Nephron (organoid): ENCODE data around the gene CALML3.

Experiments
- H3K27ac Mint-ChIP-seq, 3 experiments: 2 replicates each; pipeline ENCODE4 v1.8.0; 2020; ENCODE audit warnings: mixed read lengths in 3 of 3, mild to moderate bottlenecking in 2 of 3, moderate library complexity in 1 of 3
- H3K27me3 Mint-ChIP-seq: 2 replicates; pipeline ENCODE4 v1.8.0; 2021; ENCODE audit warnings: low read depth, mild to moderate bottlenecking, moderate library complexity, mixed read lengths
- H3K36me3 Mint-ChIP-seq: 2 replicates; pipeline ENCODE4 v1.8.0; 2020; ENCODE audit warnings: low read depth, mixed read lengths
- H3K4me1 Mint-ChIP-seq: 2 replicates; pipeline ENCODE4 v1.8.0; 2020; ENCODE audit warnings: mixed read lengths
- H3K4me3 Mint-ChIP-seq, 3 experiments: 2 replicates each; pipeline ENCODE4 v1.8.0; 2020; ENCODE audit warnings: mild to moderate bottlenecking in 3 of 3, mixed read lengths in 3 of 3, moderate library complexity in 2 of 3
- H3K9me3 Mint-ChIP-seq: 2 replicates; pipeline ENCODE4 v1.8.0; 2020; ENCODE audit warnings: mixed read lengths
- CTCF ChIP-seq, 3 experiments: fragments of 200-600 bp; sonication (generic); IDR thresholded peaks; one replicate each; pipeline ENCODE4 v1.5.0; 2021; ENCODE audit warnings: antibody characterized with exemption in 3 of 3; ENCODE audit not compliant: unreplicated experiment in 3 of 3

Gene CALML3

GRCh38 chr10:5494611-5495010 is 30.1 kb upstream of the CALML3 start:
- no peaks in the 10 kb centered on the region for H3K4me1 Mint-ChIP-seq
- no peak overlapping the region for H3K27ac Mint-ChIP-seq
- no peaks in the 10 kb centered on the region for H3K36me3 Mint-ChIP-seq
- H3K27me3 Mint-ChIP-seq = no peaks in the 10 kb centered on the region
- no peak overlapping the region for H3K4me3 Mint-ChIP-seq
- TF ChIP-seq CTCF (IDR thresholded peaks at IDR 0.05; ENCODE audit: unreplicated experiment in 3 of 3) = no peak
- peaks cover 2% of the 10 kb centered on the region for H3K9me3 Mint-ChIP-seq

DNA sequence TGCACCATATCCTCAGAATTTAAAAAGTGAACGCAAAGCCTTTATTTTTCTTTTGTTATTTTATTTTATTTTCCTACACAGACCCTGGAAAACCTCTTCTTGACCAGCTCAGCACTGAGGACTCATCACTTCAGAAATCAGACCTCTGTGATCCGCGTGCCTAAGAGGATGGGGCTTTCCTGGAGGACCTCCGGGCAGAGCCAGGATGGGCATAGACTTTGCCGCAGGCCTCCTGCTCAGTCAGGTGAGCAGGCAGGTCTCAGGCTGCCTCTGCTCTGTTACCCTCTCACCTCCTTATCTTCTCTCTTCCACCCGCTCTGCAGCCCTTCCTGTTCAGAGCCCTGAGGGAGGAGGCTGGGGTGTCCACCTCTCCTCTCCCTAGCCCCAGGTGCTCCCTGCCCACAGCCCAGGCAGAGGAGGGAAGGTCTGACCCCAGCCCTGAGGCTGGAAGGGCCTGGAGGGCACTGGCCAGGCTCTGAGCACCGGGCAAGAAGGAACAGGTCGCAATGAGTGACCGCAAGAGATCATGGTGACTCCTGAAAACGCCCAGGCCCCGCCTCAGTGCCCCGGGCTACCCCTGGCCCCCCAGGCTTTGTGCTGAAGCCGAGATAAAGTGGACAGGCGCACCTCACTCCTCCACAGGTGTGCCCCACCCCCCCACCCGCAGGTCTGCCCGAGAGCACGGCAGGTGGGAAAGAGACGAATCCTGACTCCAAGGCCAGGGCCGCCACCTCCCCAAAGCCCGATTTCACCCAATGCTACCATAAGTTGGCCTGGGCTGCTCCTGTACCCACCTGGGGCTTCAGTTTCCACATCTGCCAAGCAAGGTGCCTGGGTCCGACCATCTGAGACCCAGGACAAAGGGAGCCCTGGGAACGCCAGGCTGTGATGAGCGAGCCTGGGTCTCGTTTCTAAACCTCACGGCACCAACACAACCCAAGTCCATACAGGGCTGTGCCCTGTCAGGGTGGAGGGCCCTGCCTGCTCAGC is 28.2 kb upstream of the CALML3 start:
- Mint-ChIP-seq H3K9me3 (peaks cover 2% of the 10 kb centered on the region), H3K27ac (no peak overlapping the region), H3K4me3 (no peak overlapping the region), H3K27me3 (no peaks in the 10 kb centered on the region), H3K4me1 (no peaks in the 10 kb centered on the region), H3K36me3 (no peaks in the 10 kb centered on the region)
- no peak for TF ChIP-seq CTCF (IDR thresholded peaks at IDR 0.05; ENCODE audit: unreplicated experiment in 3 of 3)

DNA sequence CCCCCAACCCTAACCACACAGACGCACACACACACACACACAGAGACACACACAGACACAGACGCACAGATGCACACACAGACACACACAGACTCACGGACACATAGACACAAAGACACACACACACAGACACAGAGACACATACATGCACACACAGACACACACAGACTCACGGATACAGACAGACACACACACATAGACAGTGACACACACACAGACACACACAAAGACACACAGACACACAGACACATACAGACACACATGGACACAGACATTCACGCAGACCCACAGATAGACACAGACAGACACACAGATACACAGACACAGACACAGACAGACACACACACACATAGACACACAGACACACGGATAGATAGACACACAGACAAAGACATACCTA is 27.5 kb upstream of the CALML3 start:
- Mint-ChIP-seq H3K27me3 (no peaks in the 10 kb centered on the region), H3K4me1 (no peaks in the 10 kb centered on the region), H3K4me3 (no peak overlapping the region), H3K9me3 (no peaks in the 10 kb centered on the region), H3K27ac (no peak overlapping the region), H3K36me3 (no peaks in the 10 kb centered on the region)
- no peak for TF ChIP-seq CTCF (IDR thresholded peaks at IDR 0.05; ENCODE audit: unreplicated experiment in 3 of 3)

DNA sequence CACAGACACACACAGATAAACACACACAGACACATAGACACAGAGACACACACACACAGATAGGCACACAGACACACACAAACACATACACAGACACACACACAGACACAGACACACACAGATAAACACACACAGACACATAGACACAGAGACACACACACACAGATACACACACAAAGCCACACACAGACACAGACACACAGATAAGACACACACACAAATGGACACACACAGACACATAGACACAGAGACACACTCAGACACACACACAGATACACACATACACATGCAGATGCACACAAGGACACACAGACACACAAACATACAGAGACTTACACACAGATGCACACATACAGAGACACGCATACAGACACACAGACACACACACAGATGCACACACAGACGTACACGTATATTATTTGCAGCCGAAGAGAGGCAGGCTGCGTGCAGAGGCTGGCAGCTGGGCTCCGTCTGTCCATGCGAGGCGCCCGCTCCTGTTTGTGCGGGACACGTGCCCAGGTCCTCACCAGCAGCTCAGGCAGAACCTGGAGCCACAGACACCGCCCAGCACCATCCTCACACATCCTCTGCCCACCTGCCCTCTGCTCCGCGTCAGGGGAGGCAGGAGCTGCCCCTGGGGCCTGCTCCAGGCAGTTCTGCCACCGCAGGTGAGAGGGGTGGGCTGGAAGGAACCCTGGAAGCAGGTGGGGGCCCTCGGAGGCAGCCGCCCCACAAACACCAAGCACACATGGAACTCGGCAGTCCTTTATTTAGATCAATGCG is 26.6 kb upstream of the CALML3 start:
- TF ChIP-seq CTCF (IDR thresholded peaks at IDR 0.05; ENCODE audit: unreplicated experiment in 3 of 3) = no peak
- no peak overlapping the region for H3K4me3 Mint-ChIP-seq
- H3K36me3 Mint-ChIP-seq = no peaks in the 10 kb centered on the region
- H3K27me3 Mint-ChIP-seq = no peaks in the 10 kb centered on the region
- peaks cover 5% of the 10 kb centered on the region for H3K4me1 Mint-ChIP-seq
- H3K27ac Mint-ChIP-seq = no peak overlapping the region
- no peaks in the 10 kb centered on the region for H3K9me3 Mint-ChIP-seq

DNA sequence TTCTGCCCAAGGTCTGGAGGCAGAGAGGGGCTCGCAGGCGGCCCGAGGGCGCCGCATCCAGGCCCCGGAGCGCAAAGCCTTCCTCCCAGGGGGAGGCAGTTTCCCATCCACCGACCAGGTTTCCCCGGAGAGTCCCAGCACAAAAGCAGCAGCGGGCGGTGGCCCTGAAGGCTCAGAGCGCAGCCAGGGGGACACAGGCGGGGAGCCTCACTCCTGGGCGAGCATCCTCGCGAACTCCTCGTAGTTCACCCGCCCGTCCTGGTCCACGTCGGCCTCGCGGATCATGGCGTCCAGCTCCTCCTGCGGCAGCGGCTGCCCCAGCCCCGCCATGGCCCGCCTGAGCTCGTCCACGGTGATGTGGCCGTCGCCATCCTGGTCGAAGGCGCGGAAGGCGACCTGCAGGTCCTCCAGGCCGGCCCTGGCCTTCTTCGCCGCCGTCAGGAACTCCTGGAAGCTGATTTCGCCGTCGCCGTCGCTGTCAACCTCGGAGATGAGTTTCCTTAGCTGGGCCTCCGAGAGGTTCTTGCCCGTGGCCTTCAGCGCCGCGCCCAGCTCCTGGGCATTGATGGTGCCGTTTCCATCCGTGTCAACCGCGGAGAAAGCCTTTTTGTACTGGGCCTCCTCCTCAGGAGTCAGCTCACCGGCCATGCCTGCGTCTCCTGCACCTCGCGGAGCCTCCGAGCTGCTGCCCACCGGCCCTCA is 25.8 kb upstream of the CALML3 start:
- Mint-ChIP-seq H3K27me3 (no peaks in the 10 kb centered on the region), H3K27ac (no peak overlapping the region), H3K4me1 (peaks cover 10% of the 10 kb centered on the region), H3K9me3 (no peaks in the 10 kb centered on the region), H3K36me3 (no peaks in the 10 kb centered on the region), H3K4me3 (no peak overlapping the region)
- no peak for TF ChIP-seq CTCF (IDR thresholded peaks at IDR 0.05; ENCODE audit: unreplicated experiment in 3 of 3)
